OCI-LY3 (cell line): ENCODE results near the gene BTD.
"Not testable (repeated sequence)": the region's sequence is repeated elsewhere in the genome, so short reads cannot be mapped to it uniquely, and the experiment has no call there.

Experiments
- EZH2phosphoT487 ChIP-seq: fragments of 200-600 bp; shearing (Covaris generic); IDR thresholded peaks from 2 replicates; pipeline ENCODE4 v1.6.1; 2018; ENCODE audit warnings: antibody characterized with exemption, mixed run types, low read depth
- TF ChIP-seq, protein P1 (sequence below): fragments of 200-600, 300-600 bp; sonication (generic); IDR thresholded peaks from 2 replicates; pipeline ENCODE4 v1.5.1; 2014; ENCODE audit warnings: antibody characterized with exemption, low read length, low read depth

DNA sequence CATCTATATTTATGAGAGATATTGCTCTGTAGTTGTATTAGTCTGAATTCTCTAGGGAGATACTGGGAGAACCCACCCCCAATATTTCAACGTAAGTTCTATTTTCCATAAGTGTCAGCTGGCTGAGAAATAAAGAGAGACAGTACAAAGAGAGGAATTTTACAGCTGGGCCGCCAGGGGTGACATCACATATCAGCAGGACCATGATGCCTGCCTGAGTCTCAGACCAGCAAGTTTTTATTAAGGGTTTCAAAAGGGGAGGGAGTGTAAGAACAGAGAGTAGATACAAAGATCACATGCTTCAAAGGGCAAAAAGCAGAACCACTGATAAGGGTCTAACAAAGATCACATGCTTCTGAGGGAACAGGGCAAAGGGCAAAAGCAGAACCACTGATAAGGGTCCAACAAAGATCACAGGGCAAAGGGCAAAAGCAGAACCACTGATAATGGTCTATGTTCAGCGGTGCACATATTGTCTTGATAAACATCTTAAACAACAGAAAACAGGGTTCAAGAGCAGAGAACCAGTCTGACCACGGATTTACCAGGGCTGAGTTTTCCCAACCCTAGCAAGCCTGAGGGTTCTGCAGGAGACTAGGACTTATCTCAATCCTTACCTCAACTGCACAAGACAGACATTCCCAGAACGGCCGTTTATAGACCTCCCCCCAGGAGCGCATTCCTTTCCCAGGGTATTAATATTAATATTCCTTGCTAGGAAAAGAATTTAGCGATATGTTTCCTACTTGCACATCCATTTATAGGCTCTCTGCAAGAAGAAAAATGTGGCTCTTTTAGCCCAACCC lies 18.3 kb downstream of the BTD start:
- TF ChIP-seq, protein P1, sequence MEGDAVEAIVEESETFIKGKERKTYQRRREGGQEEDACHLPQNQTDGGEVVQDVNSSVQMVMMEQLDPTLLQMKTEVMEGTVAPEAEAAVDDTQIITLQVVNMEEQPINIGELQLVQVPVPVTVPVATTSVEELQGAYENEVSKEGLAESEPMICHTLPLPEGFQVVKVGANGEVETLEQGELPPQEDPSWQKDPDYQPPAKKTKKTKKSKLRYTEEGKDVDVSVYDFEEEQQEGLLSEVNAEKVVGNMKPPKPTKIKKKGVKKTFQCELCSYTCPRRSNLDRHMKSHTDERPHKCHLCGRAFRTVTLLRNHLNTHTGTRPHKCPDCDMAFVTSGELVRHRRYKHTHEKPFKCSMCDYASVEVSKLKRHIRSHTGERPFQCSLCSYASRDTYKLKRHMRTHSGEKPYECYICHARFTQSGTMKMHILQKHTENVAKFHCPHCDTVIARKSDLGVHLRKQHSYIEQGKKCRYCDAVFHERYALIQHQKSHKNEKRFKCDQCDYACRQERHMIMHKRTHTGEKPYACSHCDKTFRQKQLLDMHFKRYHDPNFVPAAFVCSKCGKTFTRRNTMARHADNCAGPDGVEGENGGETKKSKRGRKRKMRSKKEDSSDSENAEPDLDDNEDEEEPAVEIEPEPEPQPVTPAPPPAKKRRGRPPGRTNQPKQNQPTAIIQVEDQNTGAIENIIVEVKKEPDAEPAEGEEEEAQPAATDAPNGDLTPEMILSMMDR: not testable (repeated sequence)
- TF ChIP-seq EZH2phosphoT487: not testable (repeated sequence)
